ENCODE measurements around the gene BRAP. TPM values are rescaled to one million over a fixed set of nuclear protein-coding genes. Genes with fewer than 3 reads are reported as not detected.
"Not testable (repeated sequence)": the region's sequence is repeated elsewhere in the genome, so short reads cannot be mapped to it uniquely, and the experiment has no call there.

BRAP gene
- total and polyA plus RNA-seq, 2 donors (not counting 1 experiment from before 2014, with no cell fraction given), result 19.0 to 21.4 TPM

GRCh38 chr12:111624540-111624939 is 61.2 kb downstream of the BRAP start:
- no peak overlapping the region for H3K4me3 ChIP-seq (replicated peaks in 1 of 4; ENCODE audit: control extremely low read depth in 1 of 4, insufficient read depth in 1 of 4, low read depth in 3 of 4, low read length in 4 of 4)
- no peaks in the 10 kb centered on the region for H4K20me1 ChIP-seq (ENCODE audit: control insufficient read depth, extremely low read depth, insufficient read depth, low read length)
- no peak for TF ChIP-seq EZH2 (IDR thresholded peaks at IDR 0.05; ENCODE audit: low read length, missing control alignments)
- TF ChIP-seq, protein P1, sequence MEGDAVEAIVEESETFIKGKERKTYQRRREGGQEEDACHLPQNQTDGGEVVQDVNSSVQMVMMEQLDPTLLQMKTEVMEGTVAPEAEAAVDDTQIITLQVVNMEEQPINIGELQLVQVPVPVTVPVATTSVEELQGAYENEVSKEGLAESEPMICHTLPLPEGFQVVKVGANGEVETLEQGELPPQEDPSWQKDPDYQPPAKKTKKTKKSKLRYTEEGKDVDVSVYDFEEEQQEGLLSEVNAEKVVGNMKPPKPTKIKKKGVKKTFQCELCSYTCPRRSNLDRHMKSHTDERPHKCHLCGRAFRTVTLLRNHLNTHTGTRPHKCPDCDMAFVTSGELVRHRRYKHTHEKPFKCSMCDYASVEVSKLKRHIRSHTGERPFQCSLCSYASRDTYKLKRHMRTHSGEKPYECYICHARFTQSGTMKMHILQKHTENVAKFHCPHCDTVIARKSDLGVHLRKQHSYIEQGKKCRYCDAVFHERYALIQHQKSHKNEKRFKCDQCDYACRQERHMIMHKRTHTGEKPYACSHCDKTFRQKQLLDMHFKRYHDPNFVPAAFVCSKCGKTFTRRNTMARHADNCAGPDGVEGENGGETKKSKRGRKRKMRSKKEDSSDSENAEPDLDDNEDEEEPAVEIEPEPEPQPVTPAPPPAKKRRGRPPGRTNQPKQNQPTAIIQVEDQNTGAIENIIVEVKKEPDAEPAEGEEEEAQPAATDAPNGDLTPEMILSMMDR (conservative IDR thresholded peaks at IDR 0.05 in 1 of 2, IDR thresholded peaks at IDR 0.05 in 1 of 2; ENCODE audit: low read depth in 1 of 2, low read length in 2 of 2), result no peak
- H3K9ac ChIP-seq (ENCODE audit: insufficient read depth, low read length), result no peak overlapping the region
- no peaks in the 10 kb centered on the region for H3K79me2 ChIP-seq (ENCODE audit: control insufficient read depth, insufficient read depth, low read length)
- H3K9me3 ChIP-seq (ENCODE audit: control insufficient read depth, insufficient read depth, low read depth, low read length), result no peaks in the 10 kb centered on the region
- H2AFZ ChIP-seq (ENCODE audit: low read length), result no peak overlapping the region
- no peak overlapping the region for H3K4me2 ChIP-seq (ENCODE audit: extremely low read depth, insufficient read depth, low read length)
- H3K27me3 ChIP-seq (ENCODE audit: control insufficient read depth, insufficient read depth, low read length), result no peaks in the 10 kb centered on the region
- H3K27ac ChIP-seq (ENCODE audit: insufficient read depth, low read length), result no peak overlapping the region
- DNase-seq (ENCODE audit: low read depth in 2 of 2), result no peak
- no peaks in the 10 kb centered on the region for H3K4me1 ChIP-seq (ENCODE audit: control insufficient read depth, extremely low read depth, insufficient read depth, low read length)
- no peaks in the 10 kb centered on the region for H3K36me3 ChIP-seq (ENCODE audit: control insufficient read depth, insufficient read depth, low read length)

- H3K9ac ChIP-seq (ENCODE audit: insufficient read depth, low read length); H3K4me2 ChIP-seq (ENCODE audit: extremely low read depth, insufficient read depth, low read length); H3K4me1 ChIP-seq (ENCODE audit: control insufficient read depth, extremely low read depth, insufficient read depth, low read length); H3K4me3 ChIP-seq (replicated peaks in 1 of 4; ENCODE audit: control extremely low read depth in 1 of 4, insufficient read depth in 1 of 4, low read depth in 3 of 4, low read length in 4 of 4); H3K9me3 ChIP-seq (ENCODE audit: control insufficient read depth, insufficient read depth, low read depth, low read length); H3K79me2 ChIP-seq (ENCODE audit: control insufficient read depth, insufficient read depth, low read length); H2AFZ ChIP-seq (ENCODE audit: low read length); H3K27ac ChIP-seq (ENCODE audit: insufficient read depth, low read length); H3K36me3 ChIP-seq (ENCODE audit: control insufficient read depth, insufficient read depth, low read length); DNase-seq (ENCODE audit: low read depth in 2 of 2); H4K20me1 ChIP-seq (ENCODE audit: control insufficient read depth, extremely low read depth, insufficient read depth, low read length); H3K27me3 ChIP-seq (ENCODE audit: control insufficient read depth, insufficient read depth, low read length): not testable (repeated sequence)
Observed at GRCh38 chr12:111617841-111618240, 67.9 kb downstream of the BRAP start.

- Histone ChIP-seq H4K20me1 (ENCODE audit: control insufficient read depth, extremely low read depth, insufficient read depth, low read length) (no peaks in the 10 kb centered on the region), H3K9me3 (ENCODE audit: control insufficient read depth, insufficient read depth, low read depth, low read length) (no peaks in the 10 kb centered on the region), H3K36me3 (ENCODE audit: control insufficient read depth, insufficient read depth, low read length) (no peaks in the 10 kb centered on the region), H3K4me3 (replicated peaks in 1 of 4; ENCODE audit: control extremely low read depth in 1 of 4, insufficient read depth in 1 of 4, low read depth in 3 of 4, low read length in 4 of 4) (no peak overlapping the region), H3K4me1 (ENCODE audit: control insufficient read depth, extremely low read depth, insufficient read depth, low read length) (no peaks in the 10 kb centered on the region), H3K4me2 (ENCODE audit: extremely low read depth, insufficient read depth, low read length) (no peak overlapping the region), H3K79me2 (ENCODE audit: control insufficient read depth, insufficient read depth, low read length) (no peaks in the 10 kb centered on the region), H3K9ac (ENCODE audit: insufficient read depth, low read length) (no peak overlapping the region), H3K27me3 (ENCODE audit: control insufficient read depth, insufficient read depth, low read length) (no peaks in the 10 kb centered on the region), H2AFZ (ENCODE audit: low read length) (no peak overlapping the region), H3K27ac (ENCODE audit: insufficient read depth, low read length) (no peak overlapping the region)
- TF ChIP-seq, protein P1 (conservative IDR thresholded peaks at IDR 0.05 in 1 of 2, IDR thresholded peaks at IDR 0.05 in 1 of 2; ENCODE audit: low read depth in 1 of 2, low read length in 2 of 2), result no peak
- no peak for TF ChIP-seq EZH2 (IDR thresholded peaks at IDR 0.05; ENCODE audit: low read length, missing control alignments)
- peak; percentile 9 to 77 for DNase-seq (ENCODE audit: low read depth in 2 of 2)
Observed at GRCh38 chr12:111616177-111616623, 69.6 kb downstream of the BRAP start.

Measured in fibroblast of lung (primary cell).